Measurements from ENCODE around the gene VSNL1. TPM values are rescaled to one million over a fixed set of nuclear protein-coding genes. Genes with fewer than 3 reads are reported as not detected.

VSNL1 gene
- total and polyA plus RNA-seq, 12 donors, result 7.2 to 51.1 (median 21.2) TPM

DNA sequence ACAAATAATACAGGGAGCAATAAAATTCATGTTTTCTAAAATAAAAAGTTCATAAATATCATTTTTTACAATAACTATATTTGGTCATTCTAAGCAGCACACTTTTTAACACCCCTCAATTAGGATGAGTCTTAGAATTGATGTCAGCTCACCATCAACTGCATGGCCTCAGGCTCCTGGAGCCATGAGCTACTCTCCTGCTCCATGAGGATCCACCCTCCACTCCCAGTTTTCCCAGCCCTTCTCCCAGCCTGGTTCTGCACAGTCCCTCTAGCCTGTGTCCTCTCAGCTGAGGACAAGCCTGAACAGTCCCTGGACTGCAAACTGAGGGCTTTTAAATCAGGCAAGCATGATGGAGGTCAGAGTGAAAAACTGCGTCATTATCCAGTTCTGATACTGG is 124.0 kb downstream of the VSNL1 start:
- Histone ChIP-seq H3K4me1 (replicated peaks in 1 of 2) (no peaks in the 10 kb centered on the region), H3K27ac (no peak overlapping the region), H3K4me3 (no peak overlapping the region), H3K27me3 (no peaks in the 10 kb centered on the region), H3K36me3 (replicated peaks in 1 of 2) (peaks cover 0 to 8% of the 10 kb centered on the region in 2 donors), H3K9me3 (replicated peaks in 1 of 3) (no peaks in the 10 kb centered on the region)
- no peak for TF ChIP-seq POLR2A (IDR thresholded peaks at IDR 0.05)
- TF ChIP-seq, protein P1, sequence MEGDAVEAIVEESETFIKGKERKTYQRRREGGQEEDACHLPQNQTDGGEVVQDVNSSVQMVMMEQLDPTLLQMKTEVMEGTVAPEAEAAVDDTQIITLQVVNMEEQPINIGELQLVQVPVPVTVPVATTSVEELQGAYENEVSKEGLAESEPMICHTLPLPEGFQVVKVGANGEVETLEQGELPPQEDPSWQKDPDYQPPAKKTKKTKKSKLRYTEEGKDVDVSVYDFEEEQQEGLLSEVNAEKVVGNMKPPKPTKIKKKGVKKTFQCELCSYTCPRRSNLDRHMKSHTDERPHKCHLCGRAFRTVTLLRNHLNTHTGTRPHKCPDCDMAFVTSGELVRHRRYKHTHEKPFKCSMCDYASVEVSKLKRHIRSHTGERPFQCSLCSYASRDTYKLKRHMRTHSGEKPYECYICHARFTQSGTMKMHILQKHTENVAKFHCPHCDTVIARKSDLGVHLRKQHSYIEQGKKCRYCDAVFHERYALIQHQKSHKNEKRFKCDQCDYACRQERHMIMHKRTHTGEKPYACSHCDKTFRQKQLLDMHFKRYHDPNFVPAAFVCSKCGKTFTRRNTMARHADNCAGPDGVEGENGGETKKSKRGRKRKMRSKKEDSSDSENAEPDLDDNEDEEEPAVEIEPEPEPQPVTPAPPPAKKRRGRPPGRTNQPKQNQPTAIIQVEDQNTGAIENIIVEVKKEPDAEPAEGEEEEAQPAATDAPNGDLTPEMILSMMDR (IDR thresholded peaks at IDR 0.05), result no peak
- 94 to 100% (median 98%) methylated on average over 1 of the region's 1 CpG for WGBS, 4 donors
- intact Hi-C loops (cut with DNase I), result no loop called here
- no peak for DNase-seq

DNA sequence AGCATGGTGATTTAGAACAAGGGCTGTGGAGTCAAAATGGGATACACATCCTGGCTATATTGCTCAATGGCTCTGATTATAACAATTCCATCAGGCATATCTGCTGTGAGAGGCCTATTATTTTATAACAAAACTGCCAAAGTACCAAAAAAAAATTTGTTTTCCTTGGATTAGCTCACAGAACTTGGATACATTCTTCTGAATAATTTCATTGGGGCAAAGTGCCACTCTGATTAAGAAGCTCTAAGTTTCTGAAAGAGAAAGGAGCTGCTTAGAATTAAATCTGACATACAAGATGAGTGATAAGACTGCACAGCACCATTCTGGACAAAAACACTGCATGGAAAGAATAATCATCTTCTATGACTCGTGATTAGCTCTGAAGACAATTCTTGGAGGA is 127.4 kb downstream of the VSNL1 start:
- no peaks in the 10 kb centered on the region for H3K9me3 ChIP-seq (replicated peaks in 1 of 3)
- H3K4me1 ChIP-seq (replicated peaks in 1 of 2), result no peaks in the 10 kb centered on the region
- H3K36me3 ChIP-seq (replicated peaks in 1 of 2), result peaks cover 0 to 8% of the 10 kb centered on the region in 2 donors
- 67 to 82% (median 74%) methylated on average over 1 of the region's 1 CpG for WGBS, 4 donors
- no peak overlapping the region for H3K4me3 ChIP-seq
- no peak overlapping the region for H3K27ac ChIP-seq
- TF ChIP-seq, protein P1 (IDR thresholded peaks at IDR 0.05), result no peak
- TF ChIP-seq POLR2A (IDR thresholded peaks at IDR 0.05), result no peak
- intact Hi-C loops (cut with DNase I), result no loop called here
- no peaks in the 10 kb centered on the region for H3K27me3 ChIP-seq
- no peak for DNase-seq

DNA sequence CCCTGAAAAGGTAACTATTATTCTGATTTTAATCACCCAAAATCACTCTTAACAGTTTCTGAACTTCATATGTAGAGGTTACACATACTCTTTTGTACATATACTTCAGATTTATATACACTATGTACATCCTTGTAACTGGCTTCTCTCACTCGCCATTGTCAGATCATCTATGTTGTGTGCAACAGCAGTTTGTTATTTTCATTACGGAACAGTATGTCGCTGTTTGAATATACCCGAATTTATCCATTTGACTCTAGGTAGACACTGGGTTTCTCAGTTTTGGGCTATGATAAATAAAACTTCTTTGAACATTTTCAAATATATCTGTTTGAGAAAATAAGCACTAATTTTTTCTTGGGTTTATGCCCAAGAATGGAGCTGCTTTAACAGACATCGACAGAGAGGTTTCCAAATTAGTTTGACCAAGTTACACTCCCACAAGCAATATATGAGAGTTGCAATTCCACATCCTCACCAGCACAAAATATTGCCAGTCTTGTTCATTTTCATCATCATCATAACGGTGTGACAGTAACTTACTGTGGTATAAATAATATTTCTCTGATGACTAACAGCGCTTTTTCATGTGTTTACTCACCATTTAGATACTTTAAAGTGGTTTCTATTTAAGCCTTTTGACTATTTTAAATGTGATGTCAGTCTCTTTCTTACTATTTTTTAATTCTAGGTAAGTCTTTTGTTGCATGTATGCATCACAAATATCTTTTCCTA is 132.3 kb downstream of the VSNL1 start:
- H3K9me3 ChIP-seq (replicated peaks in 1 of 3), result no peaks in the 10 kb centered on the region
- H3K36me3 ChIP-seq (replicated peaks in 1 of 2), result no peaks in the 10 kb centered on the region
- intact Hi-C loops (cut with DNase I), result loop anchor here in 1 of 2 donors (10.0 kb wide), 1 partner anchor 668 kb away; no protein-coding TSS in a partner anchor
- H3K27me3 ChIP-seq, result no peaks in the 10 kb centered on the region
- no peak for DNase-seq
- no peak overlapping the region for H3K4me3 ChIP-seq
- WGBS, 4 donors, result 81 to 84% (median 84%) methylated on average over 7 of the region's 7 CpGs
- no peak overlapping the region for H3K27ac ChIP-seq
- no peaks in the 10 kb centered on the region for H3K4me1 ChIP-seq (replicated peaks in 1 of 2)
- TF ChIP-seq POLR2A (IDR thresholded peaks at IDR 0.05), result no peak
- TF ChIP-seq, protein P1 (IDR thresholded peaks at IDR 0.05), result no peak

DNA sequence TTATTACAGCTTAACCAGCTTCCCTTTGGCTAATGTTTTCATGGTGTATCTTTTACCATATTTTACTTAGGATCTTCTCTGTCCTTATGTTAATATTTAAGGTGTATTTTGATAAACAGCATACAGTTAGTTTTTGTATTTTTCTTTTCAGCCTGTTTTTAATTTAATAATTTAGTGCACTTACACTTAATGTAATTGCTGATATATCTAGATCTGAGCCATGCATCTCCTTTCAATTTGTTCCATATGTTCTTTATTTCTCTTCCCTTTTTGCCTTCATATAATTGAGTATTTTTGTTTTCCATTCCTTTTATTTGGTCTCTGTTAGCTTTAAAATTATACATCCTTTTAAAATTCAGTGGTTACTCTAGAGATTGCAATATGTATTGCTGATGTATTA is 134.3 kb downstream of the VSNL1 start:
- DNase-seq, result no peak
- Histone ChIP-seq H3K27me3 (no peaks in the 10 kb centered on the region), H3K36me3 (replicated peaks in 1 of 2) (no peaks in the 10 kb centered on the region), H3K9me3 (replicated peaks in 1 of 3) (no peaks in the 10 kb centered on the region), H3K27ac (no peak overlapping the region), H3K4me1 (replicated peaks in 1 of 2) (no peaks in the 10 kb centered on the region), H3K4me3 (no peak overlapping the region)
- intact Hi-C loops (cut with DNase I), result loop anchor here in 1 of 2 donors (10.0 kb wide), 1 partner anchor 670 kb away; no protein-coding TSS in a partner anchor
- TF ChIP-seq, protein P1 (IDR thresholded peaks at IDR 0.05), result no peak
- TF ChIP-seq POLR2A (IDR thresholded peaks at IDR 0.05), result no peak
